ENCODE results near the gene BLOC1S1.

DNA sequence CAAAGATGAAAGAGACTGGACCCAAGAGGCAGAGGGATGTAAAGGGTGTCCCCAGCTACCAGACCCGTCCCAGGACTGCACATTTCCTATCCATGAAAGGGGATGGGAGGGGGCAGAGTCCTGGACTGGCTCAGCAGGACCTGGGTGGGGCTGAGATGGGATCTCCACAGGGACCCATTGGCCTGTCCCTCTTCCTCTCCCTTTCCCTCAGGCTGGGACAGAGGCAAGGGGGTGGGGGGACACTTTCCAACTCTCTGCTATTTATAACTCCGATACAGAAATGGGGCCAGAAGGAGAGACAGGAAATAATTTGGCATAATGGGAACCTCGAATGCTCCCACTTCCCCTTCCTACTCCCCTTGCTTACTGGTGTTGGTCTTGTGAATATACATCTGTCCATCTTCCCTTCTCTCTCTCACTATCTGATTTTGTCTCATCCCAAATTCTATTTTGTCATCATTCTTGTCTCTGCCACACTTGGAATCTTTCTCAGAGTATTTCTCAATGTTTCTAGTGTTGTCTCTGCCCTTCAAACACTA, 7.1 kb upstream of the BLOC1S1 start:
- no peak for TF ChIP-seq POLR2A (IDR thresholded peaks at IDR 0.05)
- TF ChIP-seq, protein P1, sequence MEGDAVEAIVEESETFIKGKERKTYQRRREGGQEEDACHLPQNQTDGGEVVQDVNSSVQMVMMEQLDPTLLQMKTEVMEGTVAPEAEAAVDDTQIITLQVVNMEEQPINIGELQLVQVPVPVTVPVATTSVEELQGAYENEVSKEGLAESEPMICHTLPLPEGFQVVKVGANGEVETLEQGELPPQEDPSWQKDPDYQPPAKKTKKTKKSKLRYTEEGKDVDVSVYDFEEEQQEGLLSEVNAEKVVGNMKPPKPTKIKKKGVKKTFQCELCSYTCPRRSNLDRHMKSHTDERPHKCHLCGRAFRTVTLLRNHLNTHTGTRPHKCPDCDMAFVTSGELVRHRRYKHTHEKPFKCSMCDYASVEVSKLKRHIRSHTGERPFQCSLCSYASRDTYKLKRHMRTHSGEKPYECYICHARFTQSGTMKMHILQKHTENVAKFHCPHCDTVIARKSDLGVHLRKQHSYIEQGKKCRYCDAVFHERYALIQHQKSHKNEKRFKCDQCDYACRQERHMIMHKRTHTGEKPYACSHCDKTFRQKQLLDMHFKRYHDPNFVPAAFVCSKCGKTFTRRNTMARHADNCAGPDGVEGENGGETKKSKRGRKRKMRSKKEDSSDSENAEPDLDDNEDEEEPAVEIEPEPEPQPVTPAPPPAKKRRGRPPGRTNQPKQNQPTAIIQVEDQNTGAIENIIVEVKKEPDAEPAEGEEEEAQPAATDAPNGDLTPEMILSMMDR (IDR thresholded peaks at IDR 0.05), result no peak
- TF ChIP-seq POLR2AphosphoS5 (IDR thresholded peaks at IDR 0.05), result peak in 3 of 4 donors; percentile 15 to 67 (median 28)

Measured in sigmoid colon (tissue), 4 donors.